ENCODE measurements around the gene FAM222A.

Gene FAM222A

GRCh38 chr12:109771746-109772621 lies 58.4 kb downstream of the FAM222A start:
- DNase-seq (ENCODE audit: low read depth, low spot score) = no peak

- DNase-seq (ENCODE audit: low read depth, low spot score) = no peak
Measured at GRCh38 chr12:109772622-109773321, 59.1 kb downstream of the FAM222A start.

- no peak for DNase-seq (ENCODE audit: low read depth, low spot score)
Measured at GRCh38 chr12:109773384-109774011, 59.9 kb downstream of the FAM222A start.

- DNase-seq (ENCODE audit: low read depth, low spot score) = no peak
Measured at GRCh38 chr12:109775172-109775881, 61.7 kb downstream of the FAM222A start.

GRCh38 chr12:109776624-109777023 lies 63.0 kb downstream of the FAM222A start:
- DNase-seq (ENCODE audit: low read depth, low spot score) = no peak

- DNase-seq (ENCODE audit: low read depth, low spot score) = no peak
Measured at GRCh38 chr12:109777544-109777943, 63.9 kb downstream of the FAM222A start.

GRCh38 chr12:109778684-109779083 lies 65.1 kb downstream of the FAM222A start:
- no peak for DNase-seq (ENCODE audit: low read depth, low spot score)

GRCh38 chr12:109779382-109779781 lies 65.8 kb downstream of the FAM222A start:
- no peak for DNase-seq (ENCODE audit: low read depth, low spot score)

GRCh38 chr12:109781668-109782325 lies 68.2 kb downstream of the FAM222A start:
- no peak for DNase-seq (ENCODE audit: low read depth, low spot score)

GRCh38 chr12:109782326-109782703 lies 68.7 kb downstream of the FAM222A start:
- DNase-seq (ENCODE audit: low read depth, low spot score) = no peak

GRCh38 chr12:109783135-109783964 lies 69.7 kb downstream of the FAM222A start:
- DNase-seq (ENCODE audit: low read depth, low spot score) = no peak

- no peak for DNase-seq (ENCODE audit: low read depth, low spot score)
Measured at GRCh38 chr12:109783965-109784244, 70.3 kb downstream of the FAM222A start.

- no peak for DNase-seq (ENCODE audit: low read depth, low spot score)
Measured at GRCh38 chr12:109785854-109786253, 72.2 kb downstream of the FAM222A start.

GRCh38 chr12:109786799-109787198 lies 73.2 kb downstream of the FAM222A start:
- DNase-seq (ENCODE audit: low read depth, low spot score) = no peak

GRCh38 chr12:109789526-109790048 lies 76.0 kb downstream of the FAM222A start:
- DNase-seq (ENCODE audit: low read depth, low spot score) = no peak

- DNase-seq (ENCODE audit: low read depth, low spot score) = no peak
Measured at GRCh38 chr12:109792992-109793391, 79.4 kb downstream of the FAM222A start.

- no peak for DNase-seq (ENCODE audit: low read depth, low spot score)
Measured at GRCh38 chr12:109793411-109793810, 79.8 kb downstream of the FAM222A start.

GRCh38 chr12:109793826-109794501 lies 80.3 kb downstream of the FAM222A start:
- DNase-seq (ENCODE audit: low read depth, low spot score) = no peak

GRCh38 chr12:109795023-109795422 lies 81.4 kb downstream of the FAM222A start:
- DNase-seq (ENCODE audit: low read depth, low spot score) = no peak

GRCh38 chr12:109796057-109796456 lies 82.4 kb downstream of the FAM222A start:
- DNase-seq (ENCODE audit: low read depth, low spot score) = no peak

All from iPS DF 19.7 (cell line).